Stimulated activated CD8-positive, alpha-beta memory T cell treated with anti-CD3 and anti-CD28 coated beads, Interleukin-12 subunit alpha, Interleukin-12 subunit beta, amount 100 ng/mL, for 1 hour (primary cell): Measurements from ENCODE around the gene RTL1.

Experiments used
- DNase-seq: peaks from one replicate; pipeline ENCODE4 v3.0.0-alpha.2; 2020; ENCODE audit warnings: low read depth

The RTL1 gene

DNA sequence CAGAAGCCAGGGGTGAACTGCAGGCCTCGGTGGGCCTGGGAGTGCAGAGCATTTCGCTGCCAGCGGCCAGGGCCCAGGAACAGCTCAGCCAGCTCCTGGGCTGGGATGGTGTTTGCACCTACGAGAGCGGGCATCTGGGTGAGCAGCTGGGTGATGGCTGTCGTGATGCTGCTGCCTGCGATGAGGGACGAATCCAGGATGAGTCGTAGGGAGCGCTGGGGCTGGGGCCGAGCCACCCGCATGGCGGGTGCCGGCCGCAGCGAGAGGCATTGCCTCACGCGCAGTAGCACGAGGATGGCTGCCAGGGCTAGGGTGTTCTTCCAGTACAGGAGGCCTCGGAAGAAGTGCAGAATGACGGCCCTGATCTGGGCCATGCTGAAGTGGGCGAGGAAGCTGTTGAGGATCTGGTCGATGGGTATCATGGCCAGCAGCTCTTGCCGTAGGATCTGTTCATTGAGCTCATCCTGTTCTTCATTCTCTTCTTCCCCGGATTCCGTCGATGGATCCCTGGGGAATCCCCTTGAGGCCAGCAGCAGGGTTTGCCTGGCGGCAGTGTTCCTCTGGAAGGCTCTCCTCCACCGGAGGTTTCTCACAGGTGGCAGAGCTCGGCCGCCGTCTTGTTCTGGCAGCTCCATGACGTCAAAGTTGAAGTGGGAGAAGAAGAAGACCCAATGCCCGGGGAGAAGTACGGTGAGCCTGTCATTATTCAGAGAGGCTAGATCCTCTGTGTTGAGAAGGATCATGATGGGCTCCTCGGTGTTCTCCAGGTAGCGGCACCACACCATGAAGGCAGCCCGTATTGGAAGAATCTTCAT is 22.1 kb downstream of the RTL1 start:
- no peak for DNase-seq

DNA sequence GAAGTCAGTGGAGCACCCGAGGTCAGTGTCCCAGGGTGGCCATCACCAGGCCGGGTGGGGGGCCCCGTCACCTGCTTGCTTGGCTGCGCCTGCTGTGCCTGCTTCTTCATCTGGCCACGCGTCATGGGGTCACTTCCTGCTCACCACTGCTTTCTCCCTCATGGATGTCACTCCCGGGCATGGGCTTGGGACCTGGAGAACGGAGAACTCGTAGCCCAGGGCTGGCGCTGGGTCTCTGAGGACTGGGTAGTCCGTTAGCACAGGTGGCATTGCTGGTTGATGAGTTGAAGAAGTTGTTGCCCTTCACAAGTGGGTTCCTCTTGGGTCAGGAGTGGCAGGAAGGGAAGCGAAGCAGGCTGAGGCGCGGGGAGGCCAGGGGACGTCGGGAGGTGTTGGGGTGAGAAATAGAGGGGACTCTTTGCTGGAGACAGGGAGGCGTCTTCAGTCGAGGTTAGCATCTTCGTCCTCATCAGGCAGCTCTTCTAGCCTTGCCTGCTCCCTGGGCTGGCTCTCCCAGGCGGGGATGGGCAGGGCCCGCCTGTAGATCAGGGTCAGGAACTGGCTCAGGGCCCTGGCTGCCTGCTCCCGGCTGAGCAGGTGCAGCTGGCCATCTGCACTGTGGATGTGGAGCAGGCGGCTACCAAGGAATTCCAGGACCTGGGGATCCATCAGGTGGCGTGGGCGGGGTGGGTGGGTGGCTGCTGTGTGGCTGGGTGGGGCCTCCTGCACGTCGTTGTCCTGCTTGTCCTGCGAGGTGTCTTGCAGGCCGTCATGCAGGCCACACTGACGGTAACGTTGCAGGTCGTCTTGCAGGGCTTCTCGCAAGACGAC is 23.0 kb downstream of the RTL1 start:
- no peak for DNase-seq

DNA sequence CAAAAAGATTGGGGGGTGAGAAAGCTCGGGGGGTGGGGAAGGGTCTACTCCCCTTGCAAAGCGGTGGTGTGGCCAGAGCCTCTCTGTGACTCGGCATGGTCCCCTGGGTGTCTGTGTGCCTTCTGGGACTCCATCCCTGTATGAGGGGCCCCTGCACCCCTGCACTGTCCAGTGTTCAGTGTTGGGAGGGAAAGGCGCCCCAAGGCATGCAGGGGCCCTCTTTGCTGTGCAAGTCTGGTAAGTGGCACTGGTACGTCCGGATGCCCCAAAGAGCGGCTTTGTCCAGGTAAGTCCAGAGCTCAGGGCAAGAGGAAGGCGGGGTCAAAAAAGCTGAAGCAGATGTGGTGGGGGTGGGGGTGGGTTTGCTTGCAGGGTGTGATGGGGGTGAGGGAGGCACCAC is 23.7 kb downstream of the RTL1 start:
- DNase-seq: no peak

DNA sequence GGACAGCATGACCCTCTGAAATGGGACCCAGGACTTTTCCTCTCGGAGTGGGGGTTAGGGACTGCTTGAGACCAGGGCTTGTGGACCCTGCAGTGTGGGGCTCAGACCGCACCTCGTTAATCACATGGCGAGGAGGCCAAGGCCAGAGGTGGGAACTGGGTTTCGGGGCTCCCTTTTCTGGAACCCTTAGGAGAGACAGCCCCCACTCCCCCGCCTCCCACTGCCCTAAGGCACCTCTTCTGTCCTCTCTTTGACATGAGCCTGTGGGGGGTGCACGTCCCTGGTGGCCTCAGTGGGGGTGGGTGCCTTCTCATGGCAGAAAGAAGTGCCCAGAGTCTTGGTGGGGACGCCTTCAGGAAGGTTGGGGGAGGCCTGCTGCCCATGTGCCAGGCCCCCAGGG is 24.3 kb downstream of the RTL1 start:
- no peak for DNase-seq

DNA sequence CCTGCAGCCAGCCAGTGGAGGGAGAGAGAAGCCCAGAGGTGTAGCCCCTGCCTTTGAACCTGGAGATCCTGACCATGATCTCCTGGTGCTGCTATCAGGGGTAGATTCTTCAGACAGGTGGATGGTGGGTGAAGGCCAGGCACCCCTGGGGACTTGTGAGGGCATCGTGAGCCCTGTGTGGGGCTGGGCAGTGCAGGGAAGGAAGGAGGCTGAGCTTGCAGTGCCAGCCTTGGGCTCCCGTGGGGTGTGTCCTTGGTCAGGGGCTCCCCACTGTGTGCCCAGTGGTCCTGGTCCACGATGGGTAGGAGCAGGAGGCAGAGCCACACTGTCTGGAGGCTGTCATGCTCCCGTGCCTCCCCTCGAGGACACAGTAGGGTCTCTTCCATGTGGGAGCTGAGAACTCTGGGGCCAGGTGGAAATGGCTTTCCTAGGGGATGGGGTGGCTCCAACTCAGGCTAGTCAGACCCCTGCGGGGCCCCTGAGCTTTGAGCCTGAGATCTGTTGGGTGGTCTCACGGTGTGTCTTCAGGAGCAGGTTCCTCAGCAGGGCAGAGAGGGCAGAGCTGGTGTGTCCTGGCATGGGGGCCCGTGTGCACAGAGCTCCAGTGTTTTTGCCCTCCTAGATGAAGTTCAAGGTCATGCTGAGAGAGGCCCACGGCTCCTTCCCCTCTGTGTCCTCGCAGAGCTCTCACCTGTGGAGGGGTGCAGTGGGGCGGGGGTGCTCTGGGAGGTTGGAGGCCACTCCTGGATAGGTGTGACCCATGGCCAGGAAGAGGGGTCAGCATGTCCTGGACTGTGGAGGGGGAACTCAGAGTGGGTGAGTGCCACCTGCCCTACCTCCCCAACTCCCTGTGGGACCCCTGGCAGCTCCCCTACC is 25.0 kb downstream of the RTL1 start:
- DNase-seq: no peak

DNA sequence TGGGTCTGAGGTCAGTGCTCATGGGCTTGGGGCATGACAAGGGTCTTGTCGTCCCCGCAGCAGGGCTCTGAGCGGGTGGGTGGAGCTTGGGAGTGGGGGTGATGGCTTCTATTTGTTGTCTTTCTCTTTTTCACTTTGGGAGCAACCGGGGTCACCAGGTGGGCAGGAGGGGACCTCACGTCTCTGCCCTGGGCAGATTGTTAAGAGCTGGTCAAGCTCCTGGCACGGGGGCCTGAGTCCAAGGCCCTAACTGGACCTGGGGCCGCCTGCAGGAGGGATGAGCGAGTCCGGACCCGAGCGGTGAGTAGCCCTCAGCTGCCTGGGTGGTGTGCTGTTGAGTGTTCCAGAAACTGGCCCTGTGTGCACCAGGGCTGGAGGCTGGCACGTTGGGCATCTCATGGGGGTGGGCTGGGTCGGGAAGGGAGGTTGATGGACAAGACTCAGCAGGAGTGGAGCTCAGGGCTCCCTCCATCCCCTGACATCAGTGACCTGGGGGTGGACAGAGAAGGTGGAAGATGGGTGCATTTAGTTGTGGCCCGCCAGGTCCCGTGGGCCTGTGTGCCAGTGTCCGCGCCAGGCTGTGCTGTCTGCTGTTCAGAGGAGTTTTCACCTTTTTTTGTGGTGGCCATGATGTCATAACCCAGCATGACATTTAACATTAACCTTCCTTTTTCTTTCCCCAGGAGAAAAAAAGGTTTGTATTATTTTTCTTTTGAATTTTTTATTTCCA is 27.5 kb downstream of the RTL1 start:
- DNase-seq: no peak

DNA sequence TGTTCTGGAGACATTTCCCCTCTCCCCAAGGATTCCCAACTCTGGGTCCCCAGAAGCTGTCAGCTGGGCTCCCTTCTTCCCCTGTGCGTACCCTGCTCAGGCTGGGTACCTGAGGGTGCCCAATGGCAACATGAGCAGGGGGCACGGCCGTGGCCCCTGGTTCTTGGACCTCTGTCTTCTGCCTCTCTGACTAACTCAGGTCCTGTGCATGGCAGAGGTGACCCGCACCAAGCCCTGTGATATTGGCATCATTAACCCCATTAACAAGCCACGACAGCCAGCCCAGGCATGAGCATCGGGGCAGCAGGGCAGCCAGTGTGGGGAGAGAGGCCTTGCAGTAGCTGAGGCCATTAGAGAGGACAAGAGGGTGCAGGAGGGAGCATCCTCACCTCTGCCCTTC is 28.4 kb downstream of the RTL1 start:
- DNase-seq: no peak

DNA sequence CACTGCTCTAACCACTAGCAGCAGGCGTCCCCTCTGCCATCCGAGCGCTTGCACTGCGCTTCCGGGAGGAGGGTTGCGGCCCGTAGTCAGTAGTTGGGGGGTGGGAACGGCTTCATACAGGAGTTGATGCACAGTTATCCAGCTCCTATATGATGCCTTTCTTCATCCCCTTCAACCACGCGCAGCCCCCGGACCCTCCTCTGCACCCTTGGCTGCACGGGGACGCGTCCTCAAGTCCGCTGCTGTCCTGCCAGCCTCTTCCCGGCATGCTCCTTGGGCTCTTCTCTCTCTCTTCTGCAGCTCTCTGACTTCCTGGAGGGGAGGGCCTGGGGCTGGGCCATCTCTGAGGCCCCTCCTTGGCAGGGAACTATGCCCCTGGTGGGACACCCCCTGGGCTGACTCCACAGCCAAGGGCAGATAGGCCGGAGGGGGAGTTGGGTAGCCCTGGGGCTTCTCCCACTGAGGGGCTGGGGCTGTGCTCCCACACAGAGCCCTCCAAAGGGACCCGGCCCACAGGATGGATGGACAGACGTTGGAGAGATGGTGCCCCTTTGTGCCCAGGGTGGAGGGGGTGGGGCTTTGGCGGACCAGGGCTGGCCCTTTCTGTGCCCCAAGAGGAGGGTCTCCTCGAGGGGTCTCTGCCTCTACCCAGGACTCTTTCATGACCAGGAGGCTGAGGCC is 29.0 kb downstream of the RTL1 start:
- no peak for DNase-seq

DNA sequence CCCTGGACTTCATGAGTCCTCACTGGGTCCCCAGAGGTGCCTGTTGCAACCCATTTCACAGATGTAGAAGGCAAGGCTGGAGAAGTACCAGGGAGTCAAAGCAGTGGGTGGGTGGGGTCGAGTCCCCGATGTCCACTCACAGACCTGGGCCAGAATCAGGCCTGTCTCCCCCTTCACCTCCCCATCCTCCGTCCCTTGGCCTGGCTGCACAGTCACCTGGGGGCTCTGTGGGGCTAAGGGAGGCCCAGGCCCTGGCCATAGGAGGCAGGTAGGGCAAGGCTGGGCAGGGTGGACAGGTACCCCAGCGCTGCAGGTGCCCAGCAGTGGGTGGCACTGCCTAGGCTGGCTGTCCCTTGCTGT is 29.5 kb downstream of the RTL1 start:
- DNase-seq: no peak

DNA sequence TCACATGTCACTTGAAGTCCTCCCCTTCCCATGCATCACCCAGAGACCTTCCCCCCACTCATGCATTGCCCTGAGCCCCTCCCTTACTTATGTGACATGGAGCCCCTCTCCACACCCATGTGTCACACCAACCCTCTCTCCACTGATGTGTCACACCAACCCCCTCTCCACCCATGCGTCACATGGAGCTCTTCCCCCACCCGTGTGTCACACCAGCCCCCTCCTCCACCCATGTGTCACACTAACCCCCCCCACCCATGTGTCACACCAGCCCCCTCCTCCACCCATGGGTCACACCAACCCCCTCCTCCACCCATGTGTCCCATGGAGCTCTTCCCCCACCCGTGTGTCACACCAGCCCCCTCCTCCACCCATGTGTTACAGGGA is 30.4 kb downstream of the RTL1 start:
- no peak for DNase-seq

DNA sequence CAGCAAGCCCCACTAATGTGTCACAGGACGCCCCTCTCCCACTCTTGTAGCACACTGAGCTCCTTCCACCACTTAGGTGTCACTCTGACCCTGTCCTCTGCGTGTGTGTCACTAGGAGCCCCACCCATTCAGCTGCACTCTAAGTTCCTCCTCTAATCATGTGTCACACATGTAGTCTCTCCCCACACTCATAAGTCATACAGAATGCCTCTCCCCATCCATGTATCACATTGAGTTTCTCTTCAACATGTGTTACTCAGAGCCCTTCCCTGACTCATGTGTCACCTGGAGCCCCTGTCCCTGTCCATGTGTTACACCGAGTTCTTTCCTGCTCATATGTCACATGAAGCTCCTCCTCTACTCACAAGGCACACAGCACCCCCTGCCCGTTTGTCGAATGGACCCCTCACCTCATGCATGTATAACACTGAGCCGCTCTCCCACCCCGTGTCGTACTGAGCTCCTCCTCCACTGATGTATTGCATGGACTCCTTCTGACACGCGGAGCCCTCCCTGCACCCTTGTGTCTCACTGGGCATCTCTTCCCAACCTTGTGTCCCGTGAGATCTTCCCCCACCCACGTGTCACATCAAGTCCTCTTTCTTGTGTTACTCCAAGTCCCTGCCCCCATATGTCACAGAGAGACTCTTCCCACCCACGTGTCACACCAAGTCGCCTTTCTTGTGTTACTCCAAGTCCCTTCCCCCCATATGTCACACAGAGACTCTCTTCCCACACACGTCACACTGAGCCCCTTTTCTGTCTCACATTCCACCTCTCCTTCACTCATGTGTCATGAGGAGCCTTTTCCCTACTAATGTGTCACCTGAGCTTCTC is 31.0 kb downstream of the RTL1 start:
- DNase-seq: no peak

DNA sequence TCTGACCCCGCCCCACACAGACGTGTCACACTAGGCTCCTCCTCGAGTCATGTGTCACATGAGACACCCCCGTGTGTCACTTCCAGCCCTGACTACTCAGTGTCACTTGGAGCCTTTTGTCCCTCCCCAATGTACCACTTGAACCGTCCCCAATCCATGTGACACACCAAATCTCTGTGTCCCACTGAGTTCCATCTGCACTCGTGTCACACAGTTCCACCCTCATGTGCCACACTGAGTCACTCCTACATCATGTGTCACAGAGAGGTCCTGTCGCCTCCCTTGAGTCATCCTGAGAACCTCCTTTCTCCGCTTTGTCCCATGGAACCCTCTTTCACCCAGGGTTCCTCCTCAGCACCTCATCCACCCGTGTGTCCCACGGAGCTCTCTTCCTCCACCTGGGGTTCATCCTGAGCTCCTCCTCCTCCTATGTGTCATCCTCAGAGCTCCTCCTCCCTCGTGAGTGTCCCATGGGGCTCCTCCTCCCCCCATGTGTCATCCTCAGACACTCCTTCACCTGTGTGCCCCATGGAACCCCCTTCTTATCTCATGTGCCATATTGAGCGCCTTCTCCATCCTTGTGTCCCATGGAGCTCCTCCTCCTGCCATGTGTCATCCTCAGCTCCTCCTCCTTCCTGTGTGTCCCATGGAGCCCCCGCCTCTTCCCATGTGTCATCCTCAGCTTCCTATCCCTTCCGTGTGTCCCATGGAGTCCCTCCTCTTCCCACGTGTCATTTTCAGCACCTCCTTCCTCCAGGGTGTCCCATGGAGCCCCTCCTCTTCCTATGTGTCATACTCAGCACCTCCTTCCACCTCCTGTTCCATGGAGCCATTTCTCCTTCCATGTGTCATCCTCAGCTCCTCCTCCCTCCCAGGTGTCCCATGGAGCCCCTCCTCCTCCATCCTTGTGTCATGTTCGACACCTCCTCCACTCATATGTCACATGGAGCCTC is 32.0 kb downstream of the RTL1 start:
- no peak for DNase-seq

DNA sequence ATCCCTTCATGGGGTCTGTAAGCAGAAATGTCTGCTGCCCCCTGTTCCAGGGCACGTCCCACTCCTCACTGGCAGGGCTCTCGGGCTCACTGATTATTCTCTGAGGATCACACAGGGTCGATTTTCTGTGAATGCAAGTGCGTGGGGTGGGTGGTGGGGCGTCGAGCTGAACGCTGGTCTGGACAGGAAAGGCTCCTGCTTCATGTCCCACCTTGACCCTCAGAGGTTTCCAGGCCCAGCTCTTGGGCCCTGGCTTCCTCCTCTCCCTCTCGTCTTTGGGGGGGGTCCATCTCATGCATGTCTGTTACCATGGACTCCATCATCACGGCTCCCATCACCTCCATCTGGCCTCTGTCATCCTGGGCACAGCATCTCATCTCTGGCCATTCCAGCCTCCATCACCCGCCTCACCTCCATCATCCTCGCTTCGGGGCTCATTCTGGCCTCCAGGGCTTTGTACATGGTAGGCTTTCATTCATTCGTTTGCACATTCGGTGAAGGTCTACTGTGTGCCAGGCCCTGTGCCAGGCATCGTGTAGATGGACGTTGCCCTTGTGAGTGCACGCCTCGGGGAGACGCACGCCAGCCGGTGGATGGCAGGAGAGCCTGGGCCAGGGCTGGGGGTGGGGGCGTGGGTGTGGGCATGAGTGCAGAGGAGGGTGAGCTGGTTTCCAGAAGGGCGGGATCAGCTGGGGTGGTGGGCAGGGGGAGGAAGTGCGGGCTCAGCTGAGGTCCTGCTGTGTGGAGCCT is 34.7 kb downstream of the RTL1 start:
- no peak for DNase-seq

DNA sequence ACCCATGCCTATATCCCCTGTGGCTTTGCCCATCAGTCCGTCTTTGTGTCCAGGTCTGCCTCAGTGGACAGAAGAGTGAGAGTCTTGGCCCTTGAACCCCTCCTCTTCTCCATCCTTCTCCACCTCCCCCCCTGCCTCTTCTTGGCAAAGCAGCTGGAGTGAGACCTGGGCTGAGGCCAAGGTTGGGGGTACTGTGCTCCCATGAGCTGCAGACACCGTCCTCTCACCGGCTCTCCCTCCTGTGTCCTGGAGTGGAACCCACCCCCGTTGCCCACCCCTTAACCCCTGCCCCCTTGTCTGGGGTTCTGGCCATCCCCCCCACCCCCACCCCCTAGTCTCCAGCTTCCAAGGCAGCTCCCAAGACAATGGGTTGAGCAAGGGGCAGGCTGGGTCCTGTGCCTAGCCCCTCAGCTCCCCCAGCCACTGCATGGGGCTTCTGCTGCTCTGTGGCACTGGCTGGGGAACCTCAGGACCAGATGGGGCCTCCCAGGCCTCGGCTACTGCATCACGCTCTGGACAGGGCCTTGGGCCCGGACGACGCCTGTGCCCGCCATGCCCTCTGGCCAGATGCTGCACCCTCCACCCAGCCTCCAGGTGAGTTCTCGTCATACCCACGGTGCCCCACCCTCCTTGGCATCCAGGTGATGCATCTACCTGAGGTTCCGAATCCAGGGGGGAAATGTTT is 35.7 kb downstream of the RTL1 start:
- no peak for DNase-seq

DNA sequence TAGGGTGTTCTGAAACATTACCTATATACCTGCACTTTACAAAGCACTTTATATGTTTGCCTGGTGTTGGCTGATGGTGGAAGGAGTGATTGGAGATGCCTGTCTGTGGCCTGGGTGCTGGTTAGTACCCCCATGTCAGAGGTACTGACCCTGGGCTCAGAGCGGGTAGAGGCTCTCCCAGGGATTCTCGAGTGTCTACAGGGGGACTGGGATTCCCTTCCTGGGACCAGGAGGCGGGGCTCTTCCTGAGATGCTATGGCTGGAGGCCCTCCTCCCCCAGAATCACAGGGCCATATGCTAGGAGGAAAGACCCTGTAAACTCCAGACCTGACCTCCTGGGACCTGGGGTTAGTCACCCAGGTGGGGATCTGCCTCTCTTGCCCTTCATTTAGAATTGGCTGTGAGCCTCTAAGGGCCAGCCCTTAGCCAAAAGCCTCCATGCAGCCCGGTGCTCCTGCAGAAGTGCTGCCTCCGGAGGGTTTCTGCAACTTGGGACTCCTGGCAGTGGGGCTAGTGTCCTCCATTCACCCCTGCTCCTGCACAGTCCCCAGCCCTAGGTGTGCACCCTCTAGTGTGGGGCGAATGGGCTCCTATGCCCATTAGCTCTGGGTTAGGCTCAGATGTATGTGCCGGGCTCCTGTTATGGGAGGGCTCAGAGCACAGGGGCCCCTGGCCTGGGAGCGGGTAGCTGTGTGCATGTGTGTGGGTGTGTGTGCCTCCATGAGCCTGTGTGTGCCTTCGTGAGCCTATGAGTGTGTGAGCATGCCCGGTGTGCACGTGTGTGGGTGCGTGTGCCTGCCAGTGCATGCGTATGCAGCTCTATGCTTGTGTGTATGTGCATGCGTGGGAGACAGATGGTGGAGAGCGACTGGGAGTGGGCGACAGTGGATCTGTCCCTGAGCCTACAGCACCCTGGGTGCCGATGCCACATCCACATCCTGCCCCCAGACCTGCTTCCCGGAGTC is 36.6 kb downstream of the RTL1 start:
- no peak for DNase-seq

DNA sequence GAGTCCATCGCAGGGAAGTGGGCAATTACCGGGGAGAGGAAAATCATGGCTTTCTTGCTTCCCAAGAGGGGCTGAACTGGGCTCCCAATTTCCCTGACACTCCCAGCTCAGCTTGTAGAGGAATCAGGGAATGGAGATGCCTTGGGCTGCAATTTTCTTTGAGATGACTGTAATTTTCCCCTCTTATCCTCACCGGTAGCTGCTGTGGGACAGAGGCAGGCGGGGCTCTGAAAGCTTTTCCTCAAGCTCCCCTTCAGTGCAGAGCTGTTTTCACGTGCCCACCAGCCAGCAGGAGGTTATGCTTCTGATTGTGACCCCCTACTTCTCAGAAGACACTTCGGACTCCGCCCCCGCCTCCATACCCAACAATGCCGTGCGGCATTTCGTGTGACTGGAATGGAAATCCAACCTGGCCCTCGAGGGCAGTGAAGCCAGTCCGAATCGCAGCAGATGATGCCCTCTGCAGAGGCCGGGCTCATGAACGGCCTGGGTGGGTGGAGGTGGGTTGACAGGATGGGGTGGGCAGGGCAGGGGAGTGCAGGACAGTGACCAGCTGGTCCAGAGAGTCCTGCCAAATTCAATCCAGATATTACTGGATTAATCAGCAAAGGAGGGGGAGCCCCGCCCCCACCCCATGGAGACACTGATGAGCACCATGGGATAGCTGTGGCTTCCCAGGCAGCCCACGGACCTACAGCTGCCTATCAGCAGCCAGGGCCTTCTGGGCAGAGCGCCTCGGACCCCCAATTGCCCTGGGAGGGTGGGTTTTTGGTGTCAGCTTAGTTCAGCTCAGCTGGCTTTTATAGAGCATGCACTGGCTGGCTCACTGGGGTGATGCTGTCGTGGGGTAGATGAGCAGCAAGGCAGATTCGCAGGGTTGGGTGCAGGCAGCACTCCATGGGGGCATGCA is 37.6 kb downstream of the RTL1 start:
- no peak for DNase-seq
